LoVo (cell line): ENCODE data around the gene DYNLT2B.
"Not testable (repeated sequence)": the region's sequence is repeated elsewhere in the genome, so short reads cannot be mapped to it uniquely, and the experiment has no call there.

Experiments used
- DNase-seq: peaks from one replicate; pipeline ENCODE4 v3.0.0-alpha.2; 2016; ENCODE audit warnings: low spot score

DYNLT2B gene

DNA sequence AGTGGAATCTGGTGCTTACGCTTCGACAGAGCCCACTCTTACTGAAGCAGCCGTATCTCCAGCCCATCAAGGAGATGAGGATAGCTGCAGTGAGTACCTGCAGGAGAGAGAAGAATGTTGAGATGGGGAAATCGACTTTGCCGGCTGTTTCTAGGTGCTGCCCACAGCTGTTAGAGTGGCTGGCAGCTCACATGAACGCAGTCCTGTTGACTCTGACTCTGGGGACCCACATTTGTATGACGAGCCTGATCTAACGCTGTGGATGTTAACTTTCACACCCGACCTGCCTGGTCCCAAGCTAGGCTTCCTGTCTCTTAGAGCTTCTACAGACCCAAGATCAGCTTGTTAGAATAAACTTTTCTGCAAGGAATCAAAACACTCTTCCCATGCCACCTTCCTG, 8.9 kb upstream of the DYNLT2B start:
- DNase-seq = no peak

DNA sequence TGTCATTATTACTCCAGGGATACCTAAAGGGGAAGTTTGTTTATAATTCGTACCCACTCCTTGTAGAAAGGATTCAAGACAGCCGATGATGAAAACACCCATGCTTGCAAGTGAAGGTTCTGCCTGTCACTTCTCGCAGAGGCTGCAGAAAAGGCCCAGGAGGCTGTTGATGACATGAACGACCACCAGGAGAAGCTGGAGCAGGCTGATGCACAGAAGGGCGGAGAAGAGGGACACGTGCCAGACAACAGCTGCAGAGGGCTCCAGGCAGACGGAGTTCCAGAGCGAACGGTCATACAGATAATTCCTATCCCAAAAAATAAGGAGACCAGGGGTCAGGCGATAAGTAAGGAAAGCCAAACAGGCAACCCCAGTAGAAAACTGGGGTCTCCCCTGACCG, 5.7 kb upstream of the DYNLT2B start:
- no peak for DNase-seq

DNA sequence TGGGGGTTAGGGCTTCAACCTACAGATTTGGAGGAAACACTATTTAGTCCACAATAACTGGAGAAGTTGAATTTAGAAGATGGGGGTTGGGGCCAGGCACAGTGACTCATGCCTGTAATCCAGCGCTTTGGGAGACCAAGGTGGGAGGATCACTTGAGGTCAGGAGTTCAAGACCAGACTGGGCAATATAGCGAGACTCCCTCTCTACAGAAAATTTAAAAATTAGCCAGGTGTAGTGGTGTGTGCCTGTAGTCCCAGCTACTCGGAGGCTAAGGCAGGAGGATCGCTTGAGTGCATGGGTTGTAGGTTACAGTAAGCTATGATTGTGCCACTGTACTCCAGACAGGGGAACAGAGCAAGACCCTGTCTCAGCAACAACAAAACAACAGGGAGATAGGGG, 5.0 kb upstream of the DYNLT2B start:
- no peak for DNase-seq

DNA sequence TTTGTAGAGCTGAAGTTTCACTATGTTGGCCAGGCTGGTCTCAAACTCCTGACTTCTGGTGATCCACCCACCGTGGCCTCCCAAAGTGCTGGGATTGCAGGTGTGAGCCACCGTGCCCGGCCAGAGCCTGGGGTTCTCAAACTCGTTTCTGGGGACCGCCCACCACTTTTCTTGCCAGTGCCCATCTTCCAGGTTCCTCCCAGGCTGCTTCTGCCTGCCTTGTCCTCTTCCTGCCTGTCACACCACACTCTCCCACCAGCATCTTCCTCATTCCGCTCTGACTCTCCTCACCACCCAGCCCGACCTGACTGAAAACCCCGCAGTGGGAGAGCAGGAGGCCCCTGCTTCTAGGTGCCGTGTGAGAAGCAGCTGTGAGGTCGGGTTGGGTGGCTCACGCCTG, 3.1 kb upstream of the DYNLT2B start:
- no peak for DNase-seq

DNA sequence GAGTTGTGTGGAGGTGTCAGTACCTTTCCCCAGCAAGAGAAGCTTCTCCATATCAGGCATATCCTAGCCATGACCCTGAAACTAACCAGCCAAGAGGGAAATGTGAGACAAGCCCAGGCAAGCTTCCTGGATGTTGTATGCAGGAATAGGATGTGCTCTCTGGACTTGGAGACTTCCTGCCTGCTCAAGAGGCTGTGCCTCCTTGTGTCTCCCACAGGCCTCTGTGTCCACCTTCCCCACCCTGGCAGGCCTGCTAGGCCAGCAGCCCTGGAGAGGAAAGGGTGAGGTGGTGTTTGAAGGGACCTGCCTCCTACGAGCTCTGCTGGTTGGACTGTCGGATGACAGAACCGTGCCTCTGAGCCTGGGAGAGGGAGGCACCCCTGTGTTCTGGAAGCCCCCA, 2.1 kb upstream of the DYNLT2B start:
- no peak for DNase-seq

DNA sequence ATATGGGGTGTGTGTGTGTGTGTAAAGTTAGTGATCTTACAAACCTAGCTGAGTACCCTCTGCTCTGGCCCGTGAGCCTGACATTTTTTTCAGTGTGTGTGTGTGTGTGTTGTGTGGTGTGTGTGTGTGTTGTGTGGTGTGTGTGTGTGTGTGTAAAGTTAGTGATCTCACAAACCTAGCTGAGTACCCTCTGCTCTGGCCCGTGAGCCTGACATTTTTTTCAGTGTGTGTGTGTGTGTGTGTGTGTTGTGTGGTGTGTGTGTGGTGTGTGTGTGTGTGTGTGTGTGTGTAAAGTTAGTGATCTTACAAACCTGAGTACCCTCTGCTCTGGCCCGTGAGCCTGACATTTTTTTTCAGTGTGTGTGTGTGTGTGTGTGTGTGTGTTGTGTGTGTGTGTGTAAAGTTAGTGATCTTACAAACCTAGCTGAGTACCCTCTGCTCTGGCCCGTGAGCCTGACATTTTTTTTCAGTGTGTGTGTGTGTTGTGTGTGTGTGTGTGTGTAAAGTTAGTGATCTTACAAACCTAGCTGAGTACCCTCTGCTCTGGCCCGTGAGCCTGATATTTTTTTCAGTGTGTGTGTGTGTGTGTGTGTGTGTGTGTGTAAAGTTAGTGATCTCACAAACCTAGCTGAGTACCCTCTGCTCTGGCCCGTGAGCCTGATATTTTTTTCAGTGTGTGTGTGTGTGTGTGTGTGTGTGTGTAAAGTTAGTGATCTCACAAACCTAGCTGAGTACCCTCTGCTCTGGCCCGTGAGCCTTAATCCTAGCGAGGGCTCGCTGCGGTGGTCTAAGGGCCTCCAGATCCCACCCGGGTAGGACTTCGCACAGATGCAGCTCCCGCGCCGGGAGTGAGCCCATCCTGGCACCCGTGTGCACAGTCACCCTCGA, 997 bp downstream of the DYNLT2B start:
- DNase-seq = not testable (repeated sequence)

DNA sequence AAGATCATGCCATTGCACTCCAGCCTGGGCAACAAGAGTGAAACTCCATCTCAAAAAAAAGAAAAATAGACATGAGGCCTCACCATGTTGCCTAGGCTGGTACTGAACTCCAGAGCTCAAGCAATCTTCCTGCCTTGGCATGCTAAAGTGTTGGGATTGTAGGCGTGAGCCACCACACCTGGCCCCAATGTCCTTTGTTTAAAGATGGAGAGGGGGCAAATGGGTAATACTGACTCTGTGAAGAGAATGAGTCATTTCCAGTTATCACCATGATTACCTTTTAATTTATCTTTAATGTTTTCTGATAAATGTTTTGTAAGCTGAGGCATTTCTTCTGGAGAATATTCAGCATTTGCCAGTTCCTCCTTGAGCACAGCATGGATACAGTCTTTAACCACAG, 2.2 kb downstream of the DYNLT2B start:
- no peak for DNase-seq

DNA sequence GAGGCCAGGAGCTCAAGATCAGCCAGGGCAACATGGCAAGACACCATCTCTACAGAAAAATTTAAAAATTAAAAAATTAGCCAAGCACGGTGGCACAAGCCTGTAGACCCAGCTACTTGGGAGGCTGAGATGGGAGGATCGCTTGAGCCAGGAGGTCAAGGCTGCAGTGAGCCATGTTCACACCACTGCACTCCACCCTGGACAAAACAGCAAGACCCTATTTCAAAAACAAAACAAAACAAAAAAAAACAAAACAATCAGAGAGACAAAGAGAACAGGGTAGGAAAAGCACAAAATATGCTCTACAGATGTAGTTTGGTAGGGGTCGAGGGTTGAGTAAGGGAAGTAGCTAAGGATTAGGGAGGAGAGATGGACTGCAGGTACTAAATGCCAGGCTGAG, 3.4 kb downstream of the DYNLT2B start:
- no peak for DNase-seq

DNA sequence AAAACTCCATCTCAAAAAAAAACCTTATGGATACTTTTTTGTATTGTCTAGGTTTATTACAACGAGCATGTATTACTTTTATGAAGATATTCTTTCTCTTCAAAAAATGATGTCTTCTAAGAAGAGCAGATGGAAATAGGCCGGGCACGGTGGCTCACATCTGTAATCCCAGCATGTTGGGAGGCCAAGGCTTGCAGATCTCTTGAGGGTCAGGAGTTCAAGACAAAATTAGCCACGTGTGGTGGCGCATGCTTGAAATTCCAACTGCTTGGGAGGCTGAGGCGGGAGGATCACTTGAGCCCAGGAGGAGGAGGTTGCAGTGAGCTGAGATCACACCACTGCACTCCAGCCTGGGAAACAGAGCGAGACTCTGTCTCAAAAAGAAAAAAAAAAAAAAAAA, 4.0 kb downstream of the DYNLT2B start:
- not testable (repeated sequence) for DNase-seq

DNA sequence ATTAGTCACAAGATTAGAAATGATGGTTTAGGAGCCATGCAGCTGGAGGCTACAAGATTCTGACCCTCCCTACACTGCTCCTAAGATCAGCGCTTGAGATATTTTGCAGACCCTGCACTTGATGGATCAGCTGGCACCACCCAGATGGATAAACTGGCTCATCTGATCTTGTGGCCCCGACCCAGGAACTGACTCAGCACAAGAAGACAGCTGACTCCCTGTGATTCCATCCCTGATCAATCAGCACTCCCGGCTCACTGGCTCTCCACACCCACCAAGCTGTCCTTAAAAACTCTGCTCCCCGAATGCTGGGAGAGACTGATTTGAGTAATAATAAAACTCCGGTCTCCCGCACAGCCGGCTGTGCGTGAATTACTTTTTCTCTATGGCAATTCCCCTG, 15.1 kb downstream of the DYNLT2B start:
- not testable (repeated sequence) for DNase-seq

DNA sequence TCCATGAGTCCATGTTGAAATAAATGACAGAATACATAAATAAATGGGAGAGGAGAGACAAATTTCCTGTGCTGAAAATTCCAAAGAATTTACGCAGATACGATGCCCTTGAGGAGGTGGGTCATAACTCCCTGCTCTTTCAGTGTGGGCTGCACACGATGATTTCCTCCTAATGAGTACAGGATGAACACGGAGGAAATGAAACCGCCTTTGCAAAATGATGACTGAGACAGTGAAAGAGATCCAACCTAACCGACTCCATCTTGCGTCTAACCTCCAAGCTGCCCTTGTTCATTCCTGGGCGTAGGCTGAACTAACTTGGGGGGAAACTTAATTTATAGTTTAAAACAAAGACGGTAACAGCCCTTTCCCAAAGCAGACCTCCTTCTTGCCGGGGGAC, 15.5 kb downstream of the DYNLT2B start:
- DNase-seq = not testable (repeated sequence)

DNA sequence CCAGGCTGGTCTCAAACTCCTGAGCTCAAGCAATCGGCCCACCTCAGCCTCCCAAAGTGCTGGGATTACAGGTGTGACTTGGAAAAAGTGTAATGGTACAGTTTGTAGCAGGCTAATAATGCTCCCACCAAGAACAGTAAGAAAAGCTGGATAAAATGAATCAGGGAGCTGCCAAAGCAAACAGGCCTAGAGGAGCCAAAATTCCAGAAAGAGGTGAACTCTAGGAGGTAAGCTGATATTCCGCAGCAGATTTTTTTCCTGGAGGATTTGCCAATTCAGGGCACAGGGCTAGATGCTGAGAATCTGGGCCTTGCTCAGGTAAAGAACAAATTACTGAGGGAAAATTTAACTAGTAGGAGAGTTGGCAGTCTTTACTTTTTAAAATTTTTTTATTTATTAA, 19.5 kb downstream of the DYNLT2B start:
- DNase-seq = no peak

DNA sequence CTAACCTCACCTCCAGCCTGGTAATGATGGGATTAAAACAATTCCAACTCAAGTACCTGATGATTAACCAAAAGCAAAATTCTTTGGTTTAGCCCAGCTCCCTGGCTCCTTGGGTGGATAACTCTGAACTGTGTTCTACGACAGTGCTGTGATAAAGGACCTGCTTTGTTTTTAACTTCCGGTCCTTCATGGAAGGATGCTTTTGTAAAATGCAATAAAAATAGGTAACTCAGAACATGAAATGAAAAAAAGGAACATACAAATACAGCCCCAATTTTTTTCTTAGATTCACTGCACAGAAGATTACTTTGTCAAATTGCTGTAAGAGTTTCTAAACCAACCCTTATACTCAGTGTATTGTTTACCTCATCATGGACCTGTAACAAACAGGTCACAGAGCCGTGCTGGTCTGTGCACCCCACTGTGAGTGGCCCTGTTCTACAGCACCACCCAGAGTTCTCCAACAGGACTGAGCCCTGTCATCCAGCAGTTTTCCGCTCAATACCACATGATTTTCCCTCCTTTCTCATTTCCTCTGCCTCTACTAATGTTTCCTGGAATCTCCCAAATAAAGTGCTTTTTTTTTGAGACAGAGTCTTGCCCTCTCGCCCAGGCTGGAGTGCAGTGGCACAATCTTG, 25.6 kb downstream of the DYNLT2B start:
- DNase-seq = no peak

DNA sequence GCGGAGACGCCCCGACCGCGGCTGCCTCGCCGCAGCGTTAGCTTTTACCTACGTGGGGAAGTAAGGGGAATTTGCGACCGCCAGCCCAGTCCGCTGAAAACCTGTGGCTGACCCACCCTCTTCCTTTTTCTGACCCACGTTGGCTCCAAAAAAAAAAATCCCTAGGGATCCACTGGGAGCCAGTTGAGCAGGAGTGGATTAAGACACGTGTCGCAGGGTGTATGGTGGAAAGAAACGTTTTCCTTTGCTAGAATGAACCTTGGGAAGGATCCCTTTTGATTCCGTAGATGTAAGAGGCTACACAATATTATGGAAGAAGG, 29.9 kb downstream of the DYNLT2B start:
- peak; percentile 25 for DNase-seq

DNA sequence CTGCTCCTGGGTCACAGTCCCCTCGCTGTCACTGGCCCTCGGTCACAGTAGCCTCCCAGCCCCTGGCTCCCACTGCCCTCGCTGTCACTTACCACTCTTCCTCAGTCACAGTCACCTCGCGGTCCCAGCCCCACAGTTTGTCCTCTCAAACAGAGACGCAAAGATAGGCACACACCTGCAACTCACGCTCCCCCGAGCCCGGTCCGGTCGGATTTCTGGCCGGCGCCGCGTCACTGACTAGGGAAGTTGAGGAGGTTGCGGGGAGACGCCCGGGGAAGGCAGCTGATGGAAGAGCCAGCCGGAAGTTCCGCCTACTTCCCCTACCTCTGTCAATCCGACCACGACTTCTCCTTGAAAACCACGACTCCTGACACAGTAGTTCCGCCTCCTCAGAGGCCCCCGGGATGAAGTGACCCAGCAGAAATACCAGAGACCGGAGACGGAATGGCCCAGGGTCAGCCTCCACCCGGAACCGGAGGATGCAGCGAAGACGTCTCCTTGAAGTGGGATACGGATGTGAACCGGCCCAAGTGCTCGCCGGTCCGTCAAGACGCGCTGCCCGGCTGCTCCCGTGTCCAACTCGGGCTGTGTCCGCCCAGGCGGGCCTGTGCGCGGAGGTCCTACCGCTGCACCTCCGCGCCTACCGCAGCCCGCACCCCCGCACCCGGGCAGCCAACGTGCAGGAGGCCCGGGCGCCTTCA, 30.4 kb downstream of the DYNLT2B start, which contains the start of gene PCYT1A:
Gene PCYT1A (minus strand): TSS at position 287 of the 701 bp plus-strand sequence. CDS start 17,195 bp downstream, outside the sequence.
- peak; percentile 93 for DNase-seq

DNA sequence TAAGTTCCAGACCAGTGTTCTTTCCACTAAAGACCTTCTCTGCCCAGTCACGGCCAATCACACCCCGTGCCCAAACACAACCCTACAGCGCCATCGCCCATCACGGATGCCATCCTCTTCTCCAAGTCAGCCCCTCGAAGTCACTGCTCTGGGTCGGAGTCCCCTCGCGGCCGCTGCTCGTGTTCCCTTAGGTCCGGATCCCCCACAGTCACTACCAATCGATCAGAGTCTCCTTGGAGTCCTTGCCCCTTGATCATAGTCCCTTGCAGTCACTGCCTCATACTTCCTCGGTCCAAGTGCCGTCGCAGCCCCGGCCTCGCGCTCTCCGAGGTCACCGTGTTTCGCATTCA, 31.0 kb downstream of the DYNLT2B start:
- peak; percentile 26 for DNase-seq

DNA sequence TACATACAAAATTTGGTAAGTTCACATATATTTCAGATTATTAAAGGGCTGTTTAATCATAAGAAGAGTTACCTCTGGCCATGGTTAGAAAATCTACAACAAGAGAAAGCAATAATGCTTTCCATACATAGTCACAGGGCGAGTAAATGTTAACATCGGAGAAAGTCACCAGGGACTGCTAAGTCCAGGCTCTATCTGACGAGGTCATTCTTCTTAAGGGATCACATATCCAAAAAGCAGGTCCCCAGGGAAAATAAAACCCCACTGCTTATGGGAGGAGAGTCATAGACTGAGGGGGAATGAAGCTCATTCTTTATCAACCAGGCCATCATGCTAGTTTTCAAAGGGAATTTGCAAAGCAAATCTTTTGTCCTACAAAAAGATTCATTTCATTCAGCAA, 33.6 kb downstream of the DYNLT2B start:
- DNase-seq = no peak

DNA sequence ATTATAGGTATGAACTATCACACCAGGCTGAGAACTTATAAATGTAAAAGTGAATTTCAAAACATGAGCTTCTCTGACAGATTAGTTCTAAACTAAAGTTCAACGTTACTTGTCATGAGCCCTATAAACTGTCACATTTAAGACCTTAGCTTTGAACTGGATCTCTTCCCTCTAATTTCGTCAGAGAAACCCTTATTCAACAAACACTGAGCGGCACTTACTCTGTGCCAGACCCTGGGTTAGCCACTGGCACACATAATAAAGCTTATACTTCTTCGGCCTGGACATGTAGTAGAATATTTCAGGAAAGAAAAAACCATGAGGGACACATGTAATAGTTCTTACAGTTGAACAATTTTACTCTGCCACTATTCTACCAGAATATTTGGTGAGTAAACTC, 36.1 kb downstream of the DYNLT2B start:
- DNase-seq = no peak

DNA sequence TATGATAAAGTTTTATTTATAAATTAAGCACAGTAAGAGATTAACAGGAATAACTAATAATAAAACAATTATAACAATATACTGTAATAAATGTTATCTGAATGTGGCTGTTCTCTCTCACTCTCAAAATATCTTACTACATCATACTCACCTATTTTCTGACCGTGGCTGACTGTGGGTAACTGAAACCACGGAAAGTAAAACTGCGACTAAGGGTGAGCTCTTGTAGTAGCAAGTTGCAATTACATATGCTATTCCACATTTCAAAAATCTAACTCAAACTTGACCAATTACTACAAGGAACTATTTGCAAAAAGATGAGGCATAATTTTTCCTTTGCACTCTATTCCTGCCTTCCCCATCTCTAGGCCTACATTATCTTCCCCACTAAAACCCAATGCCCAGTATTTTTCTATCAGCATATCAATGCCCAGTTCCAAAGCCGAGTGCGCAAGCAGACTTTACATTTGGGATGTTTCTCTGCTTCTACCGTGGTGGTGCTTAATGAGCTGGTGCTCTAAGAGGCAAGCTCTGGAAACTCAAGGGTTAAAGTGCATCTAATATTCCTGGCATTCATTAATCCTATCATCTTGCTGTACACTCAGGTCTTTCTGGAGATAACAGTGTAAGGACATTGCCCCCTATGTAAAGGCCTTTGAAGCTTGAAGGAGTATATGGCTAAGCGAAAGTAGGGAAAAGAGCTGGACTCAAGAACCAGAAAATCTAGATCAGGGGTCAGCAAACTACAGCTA, 37.2 kb downstream of the DYNLT2B start:
- no peak for DNase-seq

DNA sequence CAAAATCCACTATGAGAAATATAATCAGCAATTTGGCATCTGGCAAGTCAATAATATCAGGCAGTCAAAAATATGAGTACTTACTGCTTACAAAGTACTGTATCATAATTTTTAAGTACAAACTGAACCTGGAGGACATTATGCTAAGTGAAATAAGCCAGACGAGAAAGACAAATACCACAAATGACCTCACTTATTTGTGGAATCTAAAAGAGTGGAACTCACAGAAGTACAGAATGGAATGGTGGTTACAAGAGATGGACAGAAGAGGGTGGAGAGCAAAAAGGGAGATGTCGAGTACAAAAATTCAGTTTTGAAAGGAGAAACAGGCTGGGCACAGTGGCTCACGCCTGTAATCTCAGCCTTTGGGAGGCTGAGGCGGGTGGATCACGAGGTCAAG, 42.9 kb downstream of the DYNLT2B start:
- no peak for DNase-seq

DNA sequence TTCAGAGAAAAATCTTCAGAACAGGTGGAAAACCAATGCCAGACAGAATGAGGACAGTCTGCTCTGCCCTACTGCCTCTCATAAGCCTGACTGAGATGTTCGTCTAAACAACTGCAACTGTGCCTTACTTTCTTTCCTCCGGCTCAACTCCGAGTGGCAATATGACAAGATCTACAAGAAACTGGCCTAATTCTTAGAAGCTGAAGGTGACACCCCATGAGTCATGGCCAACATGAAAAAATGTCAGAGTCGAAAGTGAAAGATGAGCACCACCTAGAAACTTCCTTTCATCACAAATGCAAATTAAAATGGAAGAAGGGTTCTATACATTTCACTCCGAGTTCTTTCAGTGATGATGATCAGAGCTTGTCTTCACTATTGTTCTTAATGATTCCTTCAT, 43.5 kb downstream of the DYNLT2B start:
- no peak for DNase-seq

DNA sequence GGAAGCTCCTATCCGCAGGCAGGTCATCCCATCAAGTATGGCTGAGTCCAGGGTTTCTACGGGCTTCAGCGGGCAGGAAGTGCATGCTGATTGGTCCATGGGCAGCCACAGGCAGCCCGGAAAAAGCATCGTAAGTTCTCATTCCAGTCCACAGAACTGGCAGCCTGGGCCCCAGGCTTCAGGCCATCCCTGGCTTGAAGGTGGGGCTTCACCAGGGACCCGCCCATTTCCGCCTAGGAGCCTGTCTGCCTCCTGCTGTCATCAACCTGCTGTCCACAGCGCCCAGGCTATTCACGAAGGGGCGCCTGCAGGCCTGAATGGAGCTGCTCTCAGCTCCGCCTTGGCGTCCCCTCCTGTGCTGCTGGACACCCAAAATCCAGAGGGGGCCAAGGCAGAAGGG, 44.4 kb downstream of the DYNLT2B start:
- no peak for DNase-seq
